PFSK-1 (cell line): ENCODE data around the gene CENPE.

Experiments
- POLR2AphosphoS5 ChIP-seq: IDR thresholded peaks from 2 replicates; pipeline ENCODE4 v1.6.1; 2012; ENCODE audit warnings: low read depth, mild to moderate bottlenecking, control low read depth, low read length, moderate library complexity
- REST ChIP-seq, 2 experiments: IDR thresholded peaks; 2 replicates each; pipeline versions ENCODE4 v1.6.1 to v1.8.0; 2011 to 2012; ENCODE audit warnings: low read depth in 2 of 2, low read length in 2 of 2, control low read depth in 1 of 2, inconsistent platforms in 1 of 2, mild to moderate bottlenecking in 1 of 2, moderate library complexity in 1 of 2; ENCODE audit not compliant: insufficient read depth in 1 of 2

GRCh38 chr4:103204111-103204510 lies 6.0 kb upstream of the CENPE start:
- TF ChIP-seq REST (IDR thresholded peaks at IDR 0.05; ENCODE audit: insufficient read depth in 1 of 2, low read depth in 2 of 2, low read length in 2 of 2) (no peak), POLR2AphosphoS5 (no peak)
